Measurements from ENCODE around the gene PTBP2. TPM values are rescaled to one million over a fixed set of nuclear protein-coding genes. Genes with fewer than 3 reads are reported as not detected.

Gene PTBP2
- total RNA-seq, 1 donor from 2014 or later: 15.0 TPM

DNA sequence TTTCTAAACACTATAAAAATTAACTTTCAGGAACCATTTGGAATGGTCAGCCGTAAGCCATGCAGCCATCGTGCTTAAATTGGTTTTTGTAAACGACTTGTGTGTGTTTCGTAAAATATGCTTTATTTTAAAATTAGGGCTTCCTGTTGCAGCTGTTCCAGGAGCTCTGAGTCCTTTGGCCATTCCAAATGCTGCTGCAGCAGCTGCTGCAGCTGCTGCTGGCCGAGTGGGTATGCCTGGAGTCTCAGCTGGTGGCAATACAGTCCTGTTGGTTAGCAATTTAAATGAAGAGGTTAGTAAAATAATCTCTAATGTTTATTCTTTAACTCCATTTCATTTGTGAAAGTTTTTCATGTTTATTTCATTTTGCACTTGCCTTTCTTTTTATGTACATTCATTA is 83.1 kb downstream of the PTBP2 start:
- intact Hi-C loops (cut with DNase I): no loop called here
- DNase-seq (ENCODE audit: low spot score): no peak

- intact Hi-C loops (cut with DNase I): no loop called here
- no peak for DNase-seq (ENCODE audit: low spot score)
These were observed 86.6 kb downstream of the PTBP2 start for GRCh38 chr1:96808191-96808590.

GRCh38 chr1:96815914-96816313 is 94.3 kb downstream of the PTBP2 start:
- intact Hi-C loops (cut with DNase I): no loop called here

DNA sequence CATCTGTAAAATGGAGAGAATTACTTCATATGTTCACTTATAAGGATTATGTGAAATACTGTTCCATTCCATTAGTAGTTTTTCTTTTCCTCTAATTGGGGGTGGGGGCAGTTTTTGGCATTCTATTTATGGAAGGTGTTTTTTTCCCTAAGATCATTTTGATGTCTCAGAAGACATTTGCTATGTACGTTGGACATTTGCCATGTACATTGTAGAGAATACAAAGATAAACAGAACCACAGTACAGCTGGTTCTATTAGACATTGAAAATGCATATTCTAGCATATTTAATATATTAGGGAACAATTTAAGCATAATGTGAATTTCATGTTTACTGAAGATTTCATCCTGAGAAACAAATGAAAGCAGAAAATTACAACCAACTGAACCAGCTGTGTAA is 98.5 kb downstream of the PTBP2 start:
- no peak for DNase-seq (ENCODE audit: low spot score)
- intact Hi-C loops (cut with DNase I): no loop called here

More at GRCh38 chr1:96815914-96816313, 94.3 kb downstream of the PTBP2 start:
- no peak for DNase-seq (ENCODE audit: low spot score)

GRCh38 chr1:96820671-96821070 is 99.1 kb downstream of the PTBP2 start:
- DNase-seq (ENCODE audit: low spot score): no peak
- intact Hi-C loops (cut with DNase I): no loop called here

GRCh38 chr1:96825231-96825630 is 103.6 kb downstream of the PTBP2 start:
- no peak for DNase-seq (ENCODE audit: low spot score)
- intact Hi-C loops (cut with DNase I): no loop called here

- DNase-seq (ENCODE audit: low spot score): no peak
- intact Hi-C loops (cut with DNase I): no loop called here
These were observed 104.5 kb downstream of the PTBP2 start for GRCh38 chr1:96825950-96826576.

GRCh38 chr1:96833376-96833775 is 111.8 kb downstream of the PTBP2 start:
- intact Hi-C loops (cut with DNase I): no loop called here
- no peak for DNase-seq (ENCODE audit: low spot score)

- no peak for DNase-seq (ENCODE audit: low spot score)
- intact Hi-C loops (cut with DNase I): no loop called here
These were observed 113.4 kb downstream of the PTBP2 start for GRCh38 chr1:96834986-96835385.

GRCh38 chr1:96837057-96837780 is 115.6 kb downstream of the PTBP2 start:
- no peak for DNase-seq (ENCODE audit: low spot score)
- intact Hi-C loops (cut with DNase I): no loop called here

DNA sequence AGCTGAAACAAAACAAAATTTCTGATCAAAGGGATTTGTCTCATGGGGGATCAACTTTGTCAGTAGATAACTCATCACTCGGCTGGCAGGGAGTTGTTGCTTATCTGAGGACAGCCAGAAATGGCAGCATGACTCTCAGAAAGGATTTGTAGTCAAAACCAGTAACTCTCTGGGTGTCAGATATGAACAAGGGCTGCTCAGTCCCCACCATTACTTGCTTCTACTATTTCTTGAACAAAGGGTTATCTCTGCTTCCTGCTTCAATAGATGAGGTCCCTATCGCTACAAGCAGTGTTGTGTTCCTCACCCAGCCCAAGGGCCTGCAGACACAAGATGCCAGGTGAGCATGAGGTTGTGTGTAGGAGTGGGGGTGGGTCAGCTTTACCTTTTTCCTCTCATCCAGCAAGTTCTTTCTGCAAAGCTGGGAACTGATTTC is 116.2 kb downstream of the PTBP2 start:
- intact Hi-C loops (cut with DNase I): no loop called here
- no peak for DNase-seq (ENCODE audit: low spot score)

DNA sequence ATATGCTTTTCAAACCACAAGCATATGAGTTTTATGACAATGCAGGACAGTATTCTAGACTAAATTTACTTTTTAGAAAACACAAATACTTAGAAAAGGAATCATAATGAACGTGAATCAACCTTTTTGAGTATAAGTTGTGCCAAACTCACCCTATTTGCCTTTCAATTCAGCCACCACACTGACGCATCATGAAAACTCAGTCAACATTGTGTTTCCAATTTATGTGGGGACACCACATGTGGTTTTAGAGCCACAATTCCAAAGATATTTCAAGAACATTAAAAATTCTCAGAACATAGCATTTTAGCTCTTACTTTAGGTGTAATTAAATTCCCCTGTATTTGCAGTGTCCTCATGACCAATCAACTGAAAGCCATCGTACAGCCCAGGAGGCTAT is 118.8 kb downstream of the PTBP2 start:
- intact Hi-C loops (cut with DNase I): no loop called here
- DNase-seq (ENCODE audit: low spot score): no peak

GRCh38 chr1:96842215-96842614 is 120.6 kb downstream of the PTBP2 start:
- intact Hi-C loops (cut with DNase I): no loop called here

GRCh38 chr1:96843196-96843595 is 121.6 kb downstream of the PTBP2 start:
- intact Hi-C loops (cut with DNase I): no loop called here
- no peak for DNase-seq (ENCODE audit: low spot score)

More at GRCh38 chr1:96842215-96842614, 120.6 kb downstream of the PTBP2 start:
- DNase-seq (ENCODE audit: low spot score): no peak

DNA sequence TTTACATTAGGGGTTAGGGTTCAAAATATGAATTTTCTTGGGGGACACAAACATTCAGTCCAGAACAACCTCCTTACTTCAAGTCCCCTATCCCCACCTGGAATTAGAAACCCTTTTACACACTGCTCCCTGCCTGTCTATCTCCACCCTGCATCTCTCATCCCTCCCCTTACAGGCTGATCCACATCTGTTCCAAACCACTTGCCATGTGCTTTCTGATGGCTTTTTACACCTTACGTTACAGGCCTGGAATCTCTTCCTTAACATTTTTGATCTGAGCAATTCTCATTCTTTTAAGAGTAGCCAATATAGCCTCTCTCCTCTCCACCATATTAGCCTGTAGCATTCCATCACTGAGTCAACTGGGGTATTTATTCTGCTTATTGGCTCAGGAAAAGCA is 122.0 kb downstream of the PTBP2 start:
- DNase-seq (ENCODE audit: low spot score): no peak
- intact Hi-C loops (cut with DNase I): no loop called here

GRCh38 chr1:96845464-96845863 is 123.9 kb downstream of the PTBP2 start:
- no peak for DNase-seq (ENCODE audit: low spot score)

DNA sequence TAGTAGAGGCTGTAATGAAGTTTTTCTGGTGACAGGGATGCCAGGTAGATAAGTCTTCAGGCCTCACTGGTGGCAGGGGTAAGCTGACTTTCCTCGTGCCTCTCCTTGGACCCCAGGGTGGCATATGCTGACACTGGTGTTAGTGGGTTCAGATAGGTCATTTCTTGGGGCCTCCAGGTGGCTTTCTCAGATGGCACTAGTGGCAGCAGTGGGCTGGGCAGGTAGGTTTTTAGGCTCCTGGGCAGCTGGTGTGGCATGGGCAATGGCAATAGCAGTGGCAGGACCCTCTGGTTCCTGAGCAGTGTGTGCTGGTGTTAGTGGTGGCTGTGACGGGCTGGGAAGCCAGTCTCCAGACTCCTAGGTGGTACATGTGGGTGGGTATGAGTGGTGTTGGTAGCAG is 140.3 kb downstream of the PTBP2 start:
- no peak for DNase-seq (ENCODE audit: low spot score)
- intact Hi-C loops (cut with DNase I): no loop called here

More at GRCh38 chr1:96845464-96845863, 123.9 kb downstream of the PTBP2 start:
- intact Hi-C loops (cut with DNase I): no loop called here

- DNase-seq (ENCODE audit: low spot score): no peak
- intact Hi-C loops (cut with DNase I): no loop called here
These were observed 141.9 kb downstream of the PTBP2 start for GRCh38 chr1:96863449-96863848.
